Stimulated activated CD4-positive, alpha-beta T cell treated with anti-CD3 and anti-CD28 coated beads, TNF-alpha, amount 100 ng/mL, for 48 hours (primary cell): Measurements from ENCODE around the gene NPAS3.

Experiments used
- DNase-seq, 3 donors: peaks; one replicate each; pipeline ENCODE4 v3.0.0-alpha.2; 2020; ENCODE audit warnings: low read depth in 3 of 3

The NPAS3 gene

GRCh38 chr14:33747749-33748148 lies 809.1 kb downstream of the NPAS3 start:
- no peak for DNase-seq

- no peak for DNase-seq
Observed at GRCh38 chr14:33754261-33754660, 815.6 kb downstream of the NPAS3 start.

GRCh38 chr14:33755358-33755757 lies 816.7 kb downstream of the NPAS3 start:
- no peak for DNase-seq

GRCh38 chr14:33756833-33757232 lies 818.2 kb downstream of the NPAS3 start:
- DNase-seq, result no peak

GRCh38 chr14:33758547-33758946 lies 819.9 kb downstream of the NPAS3 start:
- DNase-seq, result no peak

GRCh38 chr14:33762161-33762851 lies 823.6 kb downstream of the NPAS3 start:
- DNase-seq, result no peak

GRCh38 chr14:33764876-33765650 lies 826.4 kb downstream of the NPAS3 start:
- DNase-seq, result no peak

GRCh38 chr14:33767586-33768457 lies 829.1 kb downstream of the NPAS3 start:
- no peak for DNase-seq

- DNase-seq, result no peak
Observed at GRCh38 chr14:33768458-33768830, 829.8 kb downstream of the NPAS3 start.

- DNase-seq, result no peak
Observed at GRCh38 chr14:33773205-33774030, 834.7 kb downstream of the NPAS3 start.

- DNase-seq, result no peak
Observed at GRCh38 chr14:33774161-33774560, 835.5 kb downstream of the NPAS3 start.

GRCh38 chr14:33774723-33775470 lies 836.2 kb downstream of the NPAS3 start:
- DNase-seq, result no peak

- no peak for DNase-seq
Observed at GRCh38 chr14:33776871-33777270, 838.2 kb downstream of the NPAS3 start.

- DNase-seq, result no peak
Observed at GRCh38 chr14:33777681-33778080, 839.0 kb downstream of the NPAS3 start.

- no peak for DNase-seq
Observed at GRCh38 chr14:33780035-33780434, 841.4 kb downstream of the NPAS3 start.

GRCh38 chr14:33781236-33781635 lies 842.6 kb downstream of the NPAS3 start:
- no peak for DNase-seq

GRCh38 chr14:33782923-33783322 lies 844.2 kb downstream of the NPAS3 start:
- no peak for DNase-seq

- DNase-seq, result no peak
Observed at GRCh38 chr14:33786091-33786825, 847.6 kb downstream of the NPAS3 start.

- no peak for DNase-seq
Observed at GRCh38 chr14:33788161-33788560, 849.5 kb downstream of the NPAS3 start.

GRCh38 chr14:33790996-33791395 lies 852.3 kb downstream of the NPAS3 start:
- DNase-seq, result no peak
